SK-N-SH treated with all-trans-retinoic acid at 6 μM for 48 hours (cell line): Measurements from ENCODE around the gene SCAF8.
"Not testable (repeated sequence)": the region's sequence is repeated elsewhere in the genome, so short reads cannot be mapped to it uniquely, and the experiment has no call there.

Experiments used
- GLIS3 ChIP-seq: fragments of 250-450 bp; sonication (Bioruptor Pico); IDR thresholded peaks from 2 replicates; pipeline ENCODE4 v1.5.0; 2020; ENCODE audit warnings: mild to moderate bottlenecking, moderate library complexity
- TSHZ2 ChIP-seq: fragments of 250-450 bp; sonication (Bioruptor Pico); IDR thresholded peaks from 2 replicates; pipeline ENCODE4 v1.5.0; 2020; ENCODE audit warnings: mild to moderate bottlenecking, moderate library complexity

DNA sequence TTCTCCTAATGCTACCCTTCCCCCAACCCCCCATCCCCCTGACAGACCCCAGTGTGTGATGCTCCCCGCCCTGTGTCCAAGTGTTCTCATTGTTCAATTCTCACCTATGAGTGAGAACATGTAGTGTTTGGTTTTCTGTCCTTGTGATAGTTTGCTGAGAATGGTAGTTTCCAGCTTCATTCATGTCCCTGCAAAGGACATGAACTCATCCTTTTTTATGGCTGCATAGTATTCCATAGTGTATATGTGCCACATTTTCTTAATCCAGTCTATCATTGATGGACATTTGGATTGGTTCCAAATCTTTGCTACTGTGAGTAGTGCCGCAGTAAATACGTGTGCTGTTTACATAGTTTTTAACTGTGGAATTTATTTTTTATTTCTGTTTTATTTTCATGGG, 78.4 kb downstream of the SCAF8 start:
- TF ChIP-seq TSHZ2, GLIS3: not testable (repeated sequence)
